HG03432 (cell line): ENCODE results near the gene L3MBTL4.
"Not testable (repeated sequence)": the region's sequence is repeated elsewhere in the genome, so short reads cannot be mapped to it uniquely, and the experiment has no call there.

Experiments used
- ATAC-seq: cut with Tn5 transposase; IDR thresholded peaks from one replicate; pipeline ENCODE4 v1.9.1; 2021; ENCODE audit warnings: mild to moderate bottlenecking, moderate library complexity; ENCODE audit not compliant: unreplicated experiment

L3MBTL4 gene

DNA sequence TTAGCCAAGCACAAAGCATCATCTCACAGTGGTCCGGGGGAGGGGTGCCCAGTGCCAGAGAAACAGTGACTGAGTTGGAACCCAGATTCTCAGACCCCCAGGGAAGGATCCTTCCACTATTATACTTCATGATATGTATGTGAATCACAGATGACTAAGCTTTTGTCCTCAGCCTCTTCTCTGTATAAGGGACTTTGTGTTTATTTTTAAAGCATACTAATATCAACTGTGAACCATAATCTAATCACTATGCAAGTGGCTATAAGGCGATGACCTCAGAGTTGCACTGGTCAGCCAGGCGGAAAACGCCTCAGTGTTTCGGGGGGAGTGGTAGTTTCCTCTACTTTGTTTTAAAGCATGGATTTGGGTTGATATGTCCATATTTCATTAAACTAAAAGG is 359.0 kb downstream of the L3MBTL4 start:
- no peak for ATAC-seq

DNA sequence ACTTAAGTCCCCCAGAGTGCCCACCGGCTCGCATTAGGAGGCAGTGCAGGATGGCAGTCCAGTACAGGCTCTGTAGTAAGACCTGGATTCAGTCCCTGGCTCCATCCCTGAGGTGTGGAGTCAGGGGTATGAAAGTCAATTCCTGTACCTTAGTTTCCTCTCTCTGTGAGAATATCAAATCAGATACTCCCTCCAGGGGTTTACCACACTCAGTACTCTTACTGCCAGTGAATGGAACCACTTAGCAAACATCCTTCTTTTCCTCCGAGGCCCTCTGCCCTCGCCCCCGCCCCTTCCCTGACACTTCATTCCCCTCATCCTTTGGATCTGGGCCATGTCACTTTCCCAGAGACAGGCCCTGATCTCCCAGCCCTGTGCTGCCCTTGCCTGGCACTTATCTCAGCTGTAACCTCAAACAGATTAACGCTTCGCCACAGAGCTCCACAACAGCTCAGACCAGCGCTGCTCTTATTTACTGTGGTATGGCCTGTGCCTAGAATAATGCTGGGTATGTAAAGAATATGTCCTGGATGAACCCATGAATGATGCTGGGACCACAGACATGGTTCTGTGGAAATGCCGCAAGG is 360.4 kb downstream of the L3MBTL4 start:
- no peak for ATAC-seq

DNA sequence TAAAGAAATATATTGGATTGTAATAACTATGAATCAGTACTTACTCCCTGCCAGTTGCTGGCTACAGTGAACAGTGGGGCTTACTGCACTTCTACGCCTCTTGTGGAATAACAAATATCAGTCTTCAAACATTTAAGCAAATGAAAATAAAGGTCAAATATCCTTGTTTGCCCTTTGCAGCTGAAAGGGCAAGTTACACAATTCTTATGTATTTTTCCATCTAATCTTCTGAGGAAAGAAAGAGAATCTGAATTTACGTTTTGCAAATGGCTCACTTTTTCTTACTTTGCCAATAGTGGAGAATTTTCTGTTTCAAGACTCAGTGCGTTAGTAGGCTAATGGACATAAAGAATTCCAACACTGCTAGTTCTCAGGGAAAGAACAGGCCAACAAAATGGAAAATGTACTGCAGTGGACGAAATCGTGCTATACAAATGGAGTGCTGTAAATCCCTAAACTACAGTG is 362.2 kb downstream of the L3MBTL4 start:
- ATAC-seq, result no peak

DNA sequence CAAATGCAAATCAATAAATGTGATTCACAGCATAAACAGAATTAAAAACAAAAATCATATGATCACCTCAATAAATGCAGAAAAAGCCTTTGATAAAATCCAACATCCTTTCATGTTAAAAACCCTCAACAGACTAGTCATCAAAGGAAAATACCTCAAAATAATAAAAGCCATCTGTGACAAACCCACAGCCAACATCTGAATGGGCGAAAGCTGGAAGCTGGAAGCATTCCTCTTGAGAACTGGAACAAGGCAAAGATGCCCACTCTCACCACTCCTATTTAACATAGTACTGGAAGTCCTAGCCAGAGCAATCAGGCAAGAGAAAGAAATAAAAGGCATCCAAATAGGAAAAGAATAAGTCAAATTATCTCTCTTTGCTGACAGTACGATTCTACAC is 367.1 kb downstream of the L3MBTL4 start:
- not testable (repeated sequence) for ATAC-seq

DNA sequence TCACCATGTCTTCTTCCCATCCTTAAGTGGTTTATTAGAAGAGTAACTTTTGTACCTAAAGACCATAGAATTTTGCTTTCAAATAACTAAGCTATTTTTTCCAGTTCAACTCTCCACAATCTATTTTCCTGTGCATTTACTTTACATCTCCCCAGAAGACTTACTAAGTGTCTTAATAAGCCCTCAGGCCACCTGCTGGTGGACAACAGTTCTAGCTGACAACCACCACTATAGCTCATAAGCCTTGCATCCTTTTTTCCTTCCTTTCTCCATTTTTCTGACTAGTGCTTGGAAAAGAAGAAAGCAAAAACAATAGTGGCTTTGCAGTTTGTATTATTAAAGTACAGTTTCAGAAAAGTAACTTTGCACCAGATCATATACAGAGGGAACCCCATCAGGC is 369.9 kb downstream of the L3MBTL4 start:
- ATAC-seq, result no peak

DNA sequence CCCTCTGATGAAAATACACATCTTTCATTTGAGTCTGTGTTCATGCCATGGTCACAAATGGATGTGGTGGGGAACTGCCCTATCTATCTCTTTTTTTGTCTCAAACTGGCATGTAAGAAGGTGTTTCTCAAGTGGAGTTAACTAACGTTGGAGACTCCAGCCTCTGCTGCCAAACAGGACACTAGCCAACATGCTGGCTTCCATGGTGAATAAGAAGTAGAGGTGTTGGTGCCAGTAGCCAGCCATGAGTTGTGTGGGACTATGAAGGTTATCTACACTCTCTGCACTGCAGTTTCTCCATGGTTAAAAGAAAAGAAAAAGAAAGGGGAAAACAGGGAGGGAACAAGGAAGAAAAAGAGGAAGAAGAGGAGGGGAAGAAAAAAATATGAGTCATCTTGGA is 370.4 kb downstream of the L3MBTL4 start:
- no peak for ATAC-seq

DNA sequence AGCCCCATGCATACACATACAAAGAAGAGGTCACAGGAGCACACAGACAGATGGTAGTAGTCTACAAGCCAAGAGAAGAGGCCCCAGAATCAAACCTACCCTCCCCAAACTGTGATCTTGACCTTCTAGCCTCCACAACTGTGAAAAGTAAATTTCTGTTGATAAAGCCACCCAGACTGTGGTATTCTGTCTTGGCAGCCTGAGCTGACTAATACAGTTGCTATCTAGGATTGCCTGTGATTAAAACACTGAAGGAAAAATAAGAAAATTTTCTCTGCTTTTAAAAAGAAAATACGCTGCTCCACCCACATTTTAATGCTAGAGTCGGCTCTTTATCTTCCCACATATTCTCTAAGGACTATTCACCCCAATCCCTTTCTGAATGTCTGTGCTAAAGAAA is 375.7 kb downstream of the L3MBTL4 start:
- no peak for ATAC-seq

DNA sequence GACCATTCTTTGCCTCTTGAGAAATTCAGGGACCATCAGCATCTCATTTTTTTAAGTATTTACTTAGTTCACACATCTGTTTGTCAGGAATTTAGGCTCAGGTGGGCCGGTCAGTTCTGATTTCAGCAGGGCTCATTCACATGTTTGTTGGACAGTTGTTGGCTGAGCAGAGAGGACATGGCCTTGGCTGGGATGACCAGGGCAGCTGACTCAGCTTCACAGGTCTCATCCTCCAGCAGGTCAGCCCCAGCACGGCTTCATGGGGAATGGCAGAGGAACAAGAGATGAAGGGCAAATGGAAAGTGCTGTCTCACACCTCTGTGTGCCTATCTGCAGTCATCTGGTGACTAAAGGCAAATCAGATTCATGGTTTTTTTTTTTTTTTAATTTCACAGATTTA is 383.3 kb downstream of the L3MBTL4 start:
- ATAC-seq, result no peak

DNA sequence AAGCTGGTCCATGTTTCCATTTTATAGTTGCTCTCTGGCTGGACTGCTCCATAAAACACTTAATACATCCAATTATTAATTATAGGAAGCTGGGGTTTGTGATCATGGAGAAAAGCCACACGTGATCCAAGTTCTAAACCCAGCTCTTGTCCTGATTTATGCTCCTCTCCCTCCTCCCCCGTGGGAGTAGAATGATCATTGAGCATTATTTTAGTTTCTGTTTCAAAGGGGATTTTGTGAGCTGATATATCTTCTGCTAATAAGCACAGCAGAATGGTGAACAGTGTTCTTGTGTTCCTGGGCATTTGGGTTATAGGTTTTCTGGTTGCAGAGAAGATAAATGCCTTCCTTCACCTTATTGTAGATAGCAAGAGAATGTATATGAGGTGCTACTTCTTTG is 383.7 kb downstream of the L3MBTL4 start:
- ATAC-seq, result no peak

DNA sequence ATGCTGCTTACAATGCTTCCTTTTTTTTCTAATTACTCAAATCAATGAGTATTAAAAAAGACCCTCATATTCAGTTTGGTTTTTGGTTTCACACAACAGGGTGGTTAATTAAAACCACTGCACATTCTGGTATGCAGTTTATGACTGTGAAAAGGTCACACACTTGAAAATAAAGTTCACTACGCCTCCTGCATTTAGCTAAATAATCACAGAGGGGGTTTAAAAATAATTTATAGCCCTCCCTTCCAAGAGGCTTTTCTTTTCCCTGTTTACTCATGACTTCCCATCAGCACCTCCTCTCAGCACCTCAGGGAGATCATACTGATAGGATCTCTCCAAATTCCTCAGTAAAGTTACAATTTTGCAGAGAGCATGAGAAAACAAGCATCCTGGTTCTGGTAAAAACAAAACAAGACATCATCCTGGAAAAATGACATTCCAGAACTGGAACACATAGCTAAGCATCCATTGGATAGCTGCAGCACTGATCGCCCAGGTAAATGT is 389.9 kb downstream of the L3MBTL4 start:
- no peak for ATAC-seq

DNA sequence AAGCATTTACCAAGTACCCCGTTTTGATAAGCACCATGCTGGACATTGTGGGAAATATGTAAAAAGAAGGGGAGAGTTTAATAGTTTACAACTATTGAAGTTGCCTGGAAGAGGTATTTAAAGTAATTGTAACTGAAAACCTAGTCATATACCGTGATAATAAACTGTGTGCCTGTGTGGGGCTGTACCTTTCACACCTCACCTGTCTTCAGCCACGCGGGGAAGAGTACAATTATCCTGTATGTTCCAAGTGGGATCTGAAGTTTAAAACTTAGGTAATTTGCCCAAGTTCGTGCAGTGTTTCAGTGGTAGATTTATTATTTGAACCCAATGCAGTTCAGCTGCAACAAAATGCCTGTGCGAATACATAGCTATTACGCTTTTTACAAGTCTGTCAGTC is 391.2 kb downstream of the L3MBTL4 start:
- no peak for ATAC-seq

DNA sequence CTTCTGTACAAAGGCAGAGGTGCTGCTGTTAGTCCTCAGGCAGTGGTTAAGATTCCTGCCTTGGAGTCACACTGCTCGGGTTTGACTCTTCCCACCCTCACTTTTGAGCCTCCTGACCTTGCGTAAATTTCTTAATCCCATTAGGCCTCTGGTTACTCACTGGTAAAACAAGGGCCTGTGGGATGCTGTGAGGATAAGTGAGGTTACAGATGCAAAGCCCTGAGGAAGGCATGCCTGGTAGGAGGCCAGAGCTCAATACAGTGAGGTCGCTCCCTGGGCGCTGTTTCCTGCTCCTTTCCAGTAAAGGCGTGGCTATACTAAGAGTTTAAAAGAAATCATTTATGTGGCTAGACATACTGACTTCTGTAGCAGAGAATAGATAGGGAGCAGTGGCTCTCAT is 391.9 kb downstream of the L3MBTL4 start:
- ATAC-seq, result no peak

DNA sequence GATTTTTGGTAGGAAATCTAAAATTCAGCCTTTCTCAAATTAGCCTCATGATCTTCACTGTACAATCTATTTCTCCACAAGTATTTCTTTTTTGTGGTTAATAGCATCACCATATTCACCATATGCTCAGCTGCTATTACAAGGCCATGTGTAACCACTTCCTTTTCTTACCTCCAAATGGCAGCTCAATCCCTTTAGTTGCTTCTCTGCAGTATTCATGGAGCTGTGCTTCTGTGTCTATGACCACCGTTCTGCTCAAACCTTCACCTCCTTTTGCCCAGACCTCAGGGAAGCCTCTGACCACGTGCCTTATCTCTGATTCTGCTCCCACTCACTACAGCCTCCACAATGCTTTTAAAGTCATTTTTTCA is 392.7 kb downstream of the L3MBTL4 start:
- peak; percentile 71 for ATAC-seq

DNA sequence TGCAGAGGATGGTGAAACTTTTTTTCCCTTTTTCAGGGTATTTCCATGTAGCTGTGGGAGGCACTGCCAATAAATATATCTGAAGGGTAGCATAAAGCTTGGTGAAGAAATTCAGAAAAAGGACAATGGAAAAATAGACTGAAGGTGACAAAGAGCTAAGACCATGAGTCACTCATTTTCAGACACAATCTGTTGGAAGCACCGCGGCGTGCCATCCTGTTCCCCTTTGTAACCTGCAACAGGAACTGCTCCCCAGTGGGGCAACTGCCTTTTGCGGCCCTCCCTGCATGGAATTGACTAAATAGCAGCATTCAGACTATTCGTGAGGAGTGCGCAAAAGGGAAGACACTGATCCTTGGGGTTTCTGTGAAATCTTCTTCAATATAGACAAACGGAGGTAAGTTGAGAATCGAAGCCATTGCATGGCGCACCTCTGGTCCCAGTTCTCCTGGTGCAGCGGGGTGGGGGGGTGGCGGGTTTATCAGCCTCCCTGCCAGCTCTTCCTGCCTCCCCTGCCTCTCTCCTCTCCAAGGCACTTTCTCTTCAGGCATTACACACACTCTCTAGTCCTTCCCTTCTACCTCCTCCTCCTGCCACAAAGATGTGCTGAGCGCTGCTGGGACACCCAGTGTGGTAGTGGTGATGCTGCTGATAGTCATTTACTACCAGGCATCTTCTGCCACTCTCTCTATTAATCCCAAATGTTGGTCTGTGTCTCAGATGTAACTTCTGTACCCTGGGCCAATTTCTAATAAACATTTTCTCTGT is 393.2 kb downstream of the L3MBTL4 start:
- peak; percentile 21 for ATAC-seq

DNA sequence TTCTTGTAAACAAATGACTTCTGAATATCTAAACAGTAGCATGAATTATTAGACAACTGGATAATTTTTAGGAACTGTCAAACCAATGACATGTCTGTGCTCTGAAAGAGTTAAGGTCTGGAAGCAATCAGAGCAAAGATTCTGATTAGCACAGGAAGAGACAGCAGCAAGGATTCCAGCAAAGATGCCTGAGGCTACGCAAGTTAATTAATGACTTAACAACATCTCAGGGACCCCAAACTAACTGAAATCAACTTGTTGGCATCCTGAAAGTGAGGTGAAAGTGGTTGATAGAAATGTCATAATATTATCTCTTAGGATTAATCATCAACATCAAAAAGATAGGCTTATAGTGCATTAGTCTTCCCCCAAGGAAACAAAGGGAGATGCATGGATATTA is 396.0 kb downstream of the L3MBTL4 start:
- ATAC-seq, result no peak

DNA sequence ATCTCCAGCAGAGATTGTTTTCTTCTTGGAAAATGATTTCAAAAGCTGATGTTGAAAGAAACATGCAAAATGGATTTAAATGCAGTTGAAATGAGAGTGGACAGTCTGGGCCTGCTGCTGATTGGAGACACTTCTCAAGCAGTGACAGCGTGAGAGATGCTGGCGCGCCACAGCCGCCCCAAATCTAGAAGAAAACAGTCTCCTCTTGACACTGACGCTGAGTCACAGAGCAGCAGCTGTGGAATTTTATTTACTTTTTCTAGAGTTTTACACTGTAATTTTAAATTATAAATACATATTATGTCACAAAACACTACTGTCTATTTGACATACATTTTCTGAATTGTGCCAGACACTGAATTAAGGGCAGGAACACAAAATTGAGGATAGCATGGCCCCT is 397.5 kb downstream of the L3MBTL4 start:
- ATAC-seq, result no peak

DNA sequence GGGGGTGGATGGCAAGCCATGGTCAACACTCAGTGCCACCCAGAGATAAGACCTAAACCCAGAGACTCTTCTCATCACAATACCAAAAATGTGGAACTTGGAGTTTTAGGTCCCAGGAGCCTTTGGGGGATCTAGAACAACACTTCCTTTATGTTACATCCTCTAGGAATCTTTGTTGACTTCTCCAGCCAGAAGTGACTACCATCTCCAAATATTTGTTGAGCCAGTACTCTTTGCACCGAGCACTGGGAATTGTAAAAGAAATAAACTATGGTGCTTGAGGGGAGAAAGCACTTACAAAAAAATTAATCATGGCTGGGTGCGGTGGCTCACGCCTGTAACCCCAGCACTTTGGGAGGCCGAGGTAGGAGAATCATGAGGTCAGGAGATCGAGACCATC is 399.3 kb downstream of the L3MBTL4 start:
- ATAC-seq, result no peak

DNA sequence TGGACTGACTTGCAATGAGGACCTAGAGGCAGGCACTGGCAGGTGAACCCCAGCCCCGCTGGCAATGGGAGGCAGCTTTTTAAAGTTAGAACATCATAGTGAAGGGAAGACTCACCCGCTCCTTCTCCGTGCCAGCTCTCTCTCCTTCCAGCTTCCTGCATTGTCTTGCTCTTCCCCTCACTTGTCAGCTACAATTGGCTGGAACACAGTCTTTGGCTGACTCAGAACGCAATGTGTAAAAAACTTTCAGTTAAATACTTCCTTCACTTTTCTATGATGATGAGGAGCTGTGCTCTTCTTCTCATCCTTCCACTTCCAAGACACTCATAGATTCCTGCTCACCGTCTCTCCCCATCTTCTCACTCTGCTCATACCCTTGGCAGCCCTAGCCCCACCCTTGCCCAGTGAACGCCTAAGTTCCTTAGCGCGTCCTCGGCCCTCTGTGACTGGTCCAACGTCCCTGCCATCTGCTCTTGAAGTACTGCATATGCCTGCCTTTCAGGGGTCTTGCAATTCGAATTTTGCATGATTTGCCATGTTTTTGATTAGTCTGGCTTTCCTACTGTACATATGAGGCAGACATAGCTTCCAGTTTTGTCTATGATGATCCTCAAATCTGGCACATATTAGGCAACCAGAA is 401.4 kb downstream of the L3MBTL4 start:
- no peak for ATAC-seq

DNA sequence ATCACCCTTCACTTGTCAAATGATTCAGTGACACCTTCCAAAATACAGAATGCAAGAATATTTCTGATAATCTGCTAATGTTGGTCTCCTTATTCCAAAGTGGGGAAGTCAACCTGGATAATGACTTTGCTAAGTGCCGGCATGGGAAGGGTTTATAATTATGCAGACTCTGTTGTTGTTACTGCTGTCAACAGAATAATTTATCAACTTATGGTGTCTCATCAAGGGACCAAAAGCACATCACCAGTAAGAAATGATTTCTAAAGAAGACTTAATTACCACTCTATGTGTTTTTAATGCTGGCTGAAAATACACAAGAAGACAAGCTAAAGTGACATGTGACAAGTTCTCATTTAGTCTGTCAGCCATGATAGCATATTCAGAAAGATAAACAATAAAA is 403.8 kb downstream of the L3MBTL4 start:
- ATAC-seq, result no peak

DNA sequence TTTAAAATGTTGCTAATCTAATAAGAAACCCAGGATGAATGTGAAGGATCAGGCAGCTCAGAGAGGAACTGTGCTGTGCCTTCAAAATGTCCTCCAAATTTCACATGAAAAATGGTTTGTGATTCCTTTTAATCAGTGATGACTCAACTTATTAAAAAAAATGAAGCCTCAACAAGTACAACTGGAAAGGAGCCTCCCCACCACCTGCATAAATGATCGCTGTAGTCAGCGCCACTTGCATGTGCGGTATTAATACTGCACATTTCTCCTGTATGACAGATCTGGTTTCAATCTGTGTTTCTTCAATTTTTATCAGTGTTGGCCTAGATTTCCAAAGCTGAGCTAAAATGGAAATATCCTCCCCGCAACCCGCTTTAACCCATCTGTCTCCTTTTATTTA is 404.4 kb downstream of the L3MBTL4 start:
- ATAC-seq, result no peak

DNA sequence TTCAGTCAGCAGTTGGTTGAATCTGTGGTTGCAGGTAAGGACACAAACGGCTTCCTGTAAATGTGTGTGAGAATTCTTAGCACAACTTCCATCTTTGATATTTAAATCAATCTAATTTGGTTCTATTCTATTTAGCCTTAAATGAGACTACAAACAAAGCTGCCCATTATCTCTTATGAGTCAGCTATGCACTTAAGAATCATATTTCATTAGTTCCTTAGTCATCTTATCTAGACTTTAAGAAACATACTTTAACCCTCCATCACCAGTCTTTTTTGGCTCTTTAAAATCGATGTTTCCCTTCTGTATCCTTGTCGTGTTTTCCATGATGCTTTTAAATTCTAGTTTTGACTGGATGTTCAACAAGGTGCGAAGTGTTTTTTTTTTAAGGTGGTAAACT is 405.0 kb downstream of the L3MBTL4 start:
- no peak for ATAC-seq

DNA sequence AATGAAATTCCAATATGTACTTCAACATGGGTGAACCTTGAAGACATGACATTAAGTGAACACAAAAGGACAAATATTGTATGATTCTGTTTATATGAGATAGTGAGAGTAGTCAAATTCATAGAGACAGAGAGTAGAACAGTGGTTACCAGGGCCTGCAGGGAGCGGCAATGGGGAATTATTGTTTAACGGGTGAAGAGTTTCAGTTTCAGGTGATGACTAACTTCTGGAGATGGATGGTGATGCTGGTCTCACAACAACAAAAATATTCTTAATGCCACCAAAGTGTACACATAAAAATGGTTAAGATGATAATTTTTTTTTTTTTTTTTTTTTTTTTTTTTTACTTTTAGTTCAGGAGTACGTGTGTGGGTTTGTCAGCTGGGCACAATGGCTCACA is 410.0 kb downstream of the L3MBTL4 start:
- peak; percentile 99 for ATAC-seq
